AG09319 (cell line): ENCODE results near the gene ZBTB9.

ENCODE experiments used
- DNase-seq: peaks from one replicate; pipeline ENCODE4 v3.0.0-alpha.2; 2010; ENCODE audit warnings: low read depth; ENCODE audit errors: extremely low read depth
- CTCF ChIP-seq: IDR thresholded peaks from 2 replicates; pipeline ENCODE4 v1.5.1; 2011; ENCODE audit warnings: low read depth, mild to moderate bottlenecking, inconsistent platforms, low read length, moderate library complexity

ZBTB9 gene

DNA sequence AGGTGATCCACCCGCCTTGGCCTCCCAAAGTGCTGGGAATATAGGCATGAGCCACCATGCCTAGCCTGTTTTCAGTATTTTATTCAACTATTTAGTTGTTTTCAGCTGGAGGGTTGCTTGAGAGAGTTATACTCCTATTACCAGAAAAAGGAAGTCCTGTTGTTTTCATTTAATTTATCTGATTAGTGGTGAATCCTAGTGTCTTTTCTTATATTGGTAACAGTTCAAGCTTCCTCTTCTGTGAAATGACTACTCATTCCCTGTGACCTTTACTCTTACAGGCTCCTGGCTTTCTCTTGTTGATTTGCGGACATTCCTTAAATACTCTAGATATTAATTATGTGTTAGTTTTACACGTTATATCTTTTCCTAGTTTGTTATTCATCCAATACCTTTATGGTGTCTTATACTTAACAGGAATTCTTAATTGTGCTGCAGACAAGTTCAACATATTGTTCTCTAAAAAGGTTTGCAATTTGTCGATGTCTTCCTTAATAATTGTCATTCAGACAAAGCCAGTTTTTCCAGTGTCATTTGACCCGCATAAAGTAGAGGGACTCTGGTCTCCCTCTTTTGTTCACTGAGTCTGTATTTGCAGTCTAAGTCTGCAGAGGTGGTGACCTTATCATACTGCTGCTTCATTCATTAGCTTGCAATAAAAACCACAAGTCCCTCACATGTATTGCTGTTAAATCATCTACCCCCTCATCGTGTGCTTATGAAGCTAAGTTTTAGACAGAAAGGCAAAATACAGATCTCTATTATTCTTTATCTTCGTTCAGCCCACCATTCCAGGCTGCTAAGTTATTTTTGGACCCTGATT, 51.4 kb downstream of the ZBTB9 start:
- DNase-seq, result no peak
- no peak for TF ChIP-seq CTCF
